ENCODE measurements around the gene CD55.

CD55 gene

GRCh38 chr1:207328004-207328403, 6.5 kb downstream of the CD55 start:
- Histone ChIP-seq H3K27me3 (replicated peaks) (no peaks in the 10 kb centered on the region), H3K36me3 (replicated peaks) (peaks cover 44% of the 10 kb centered on the region), H3K4me3 (ENCODE audit: low read depth, low read length) (no peak overlapping the region), H3K27ac (peak overlapping the region; percentile 12)
- no peak for TF ChIP-seq CTCF (IDR thresholded peaks at IDR 0.05; ENCODE audit: low read depth, low read length, missing control alignments)
- DNase-seq: no peak
- in situ Hi-C loops (cut with HindIII; ENCODE audit: low pct_ligation_motif_present, low sequenced_read_pairs): no loop called here

- Histone ChIP-seq H3K27ac (no peak overlapping the region), H3K27me3 (replicated peaks) (no peaks in the 10 kb centered on the region), H3K4me3 (ENCODE audit: low read depth, low read length) (no peak overlapping the region), H3K36me3 (replicated peaks) (peaks cover 45% of the 10 kb centered on the region)
- no peak for TF ChIP-seq CTCF (IDR thresholded peaks at IDR 0.05; ENCODE audit: low read depth, low read length, missing control alignments)
- DNase-seq: no peak
- in situ Hi-C loops (cut with HindIII; ENCODE audit: low pct_ligation_motif_present, low sequenced_read_pairs): no loop called here
Observed at GRCh38 chr1:207328908-207329440, 7.5 kb downstream of the CD55 start.

GRCh38 chr1:207329469-207329868, 8.0 kb downstream of the CD55 start:
- Histone ChIP-seq H3K4me3 (ENCODE audit: low read depth, low read length) (no peak overlapping the region), H3K27me3 (replicated peaks) (no peaks in the 10 kb centered on the region), H3K27ac (no peak overlapping the region), H3K36me3 (replicated peaks) (peaks cover 45% of the 10 kb centered on the region)
- DNase-seq: no peak
- no peak for TF ChIP-seq CTCF (IDR thresholded peaks at IDR 0.05; ENCODE audit: low read depth, low read length, missing control alignments)
- in situ Hi-C loops (cut with HindIII; ENCODE audit: low pct_ligation_motif_present, low sequenced_read_pairs): no loop called here

GRCh38 chr1:207330011-207330710, 8.7 kb downstream of the CD55 start:
- Histone ChIP-seq H3K36me3 (replicated peaks) (peaks cover 43% of the 10 kb centered on the region), H3K27me3 (replicated peaks) (no peaks in the 10 kb centered on the region), H3K27ac (no peak overlapping the region), H3K4me3 (ENCODE audit: low read depth, low read length) (no peak overlapping the region)
- TF ChIP-seq CTCF (IDR thresholded peaks at IDR 0.05; ENCODE audit: low read depth, low read length, missing control alignments): no peak
- in situ Hi-C loops (cut with HindIII; ENCODE audit: low pct_ligation_motif_present, low sequenced_read_pairs): no loop called here
- DNase-seq: no peak

GRCh38 chr1:207331354-207332313, 10.2 kb downstream of the CD55 start:
- Histone ChIP-seq H3K4me3 (ENCODE audit: low read depth, low read length) (no peak overlapping the region), H3K36me3 (replicated peaks) (peaks cover 41% of the 10 kb centered on the region), H3K27me3 (replicated peaks) (no peaks in the 10 kb centered on the region), H3K27ac (no peak overlapping the region)
- no peak for TF ChIP-seq CTCF (IDR thresholded peaks at IDR 0.05; ENCODE audit: low read depth, low read length, missing control alignments)
- DNase-seq: no peak
- in situ Hi-C loops (cut with HindIII; ENCODE audit: low pct_ligation_motif_present, low sequenced_read_pairs): no loop called here

All from brain microvascular endothelial cell (primary cell).